Thyroid gland (tissue), 4 donors: ENCODE data around the gene GNG12. TPM values are rescaled to one million over a fixed set of nuclear protein-coding genes. Genes with fewer than 3 reads are reported as not detected.
A peak's percentile ranks its signal among the peaks of the same experiment; 100 is the strongest.

Experiments used
- DNase-seq, 2 donors: peaks; one replicate each; pipeline ENCODE4 v3.0.0-alpha.2; 2019
- H3K27ac ChIP-seq, 3 donors: fragments of 200-600 bp; sonication (generic); 1 replicate in 2 of 3; 2 replicates in 1 of 3; pipeline ENCODE4 v1.5.1; 2016 to 2019; ENCODE audit warnings: mild to moderate bottlenecking in 1 of 3, moderate library complexity in 1 of 3
- H3K27me3 ChIP-seq: fragments of 200-600 bp; sonication (generic); one replicate; pipeline ENCODE4 v1.5.1; 2019
- H3K36me3 ChIP-seq, 2 donors: fragments of 200-600 bp; sonication (generic); one replicate each; pipeline ENCODE4 v1.5.1; 2016 to 2019
- H3K4me1 ChIP-seq, 2 donors: fragments of 200-600 bp; sonication (generic); one replicate each; pipeline ENCODE4 v1.5.1; 2017 to 2019
- H3K4me3 ChIP-seq, 3 donors: fragments of 200-600 bp; sonication (generic); replicated peaks in 1 of 3; 1 replicate in 2 of 3; 2 replicates in 1 of 3; pipeline ENCODE4 v1.5.1; 2016; ENCODE audit warnings: mild to moderate bottlenecking in 1 of 3
- H3K9me3 ChIP-seq: fragments of 200-600 bp; sonication (generic); one replicate; pipeline ENCODE4 v1.5.1; 2017
- POLR2A ChIP-seq, 2 donors: fragments of 450-650 bp; IDR thresholded peaks; one replicate each; pipeline ENCODE4 v1.6.1; 2017; ENCODE audit warnings: antibody characterized with exemption in 2 of 2, mild to moderate bottlenecking in 2 of 2, moderate library complexity in 1 of 2
- WGBS, 2 donors: methylation state at CpG; one replicate each; pipeline ENCODE4 v1.1.5; 2017; 5-methylcytosine and 5-hydroxymethylcytosine counted together
- intact Hi-C: fragments of 100-400 bp; cut with DNase I; formaldehyde crosslinking; loops from one replicate; pipeline ENCODE4 v1.15.1; 2023
- total RNA-seq, 4 donors: library from RNA; depleted of rRNA; stranded (reverse); fragments of >200 nt; gene quantifications; one replicate each; pipeline ENCODE4 v1.2.3, GENCODE V29; 2016
- TF ChIP-seq, protein P1 (sequence below), 6 experiments: fragments of 200-600 bp in 3 of 6; fragments of 450-650 bp in 3 of 6; sonication (generic) in 3 of 6; IDR thresholded peaks; one replicate each; pipeline ENCODE4 v1.5.1; 2016 to 2019; ENCODE audit warnings: antibody characterized with exemption in 6 of 6, mild to moderate bottlenecking in 2 of 6, inconsistent platforms in 1 of 6, moderate library complexity in 1 of 6

Gene GNG12
- total RNA-seq, 4 donors from 2014 or later: 100 to 155 (median 127) TPM

- peak overlapping the region; percentile 16 to 55 (median 29) for H3K27ac ChIP-seq
- no peak for DNase-seq
- H3K9me3 ChIP-seq: no peaks in the 10 kb centered on the region
- peaks cover 32 to 58% of the 10 kb centered on the region in 2 donors for H3K4me1 ChIP-seq
- no peak for TF ChIP-seq POLR2A (IDR thresholded peaks at IDR 0.05)
- TF ChIP-seq, protein P1, sequence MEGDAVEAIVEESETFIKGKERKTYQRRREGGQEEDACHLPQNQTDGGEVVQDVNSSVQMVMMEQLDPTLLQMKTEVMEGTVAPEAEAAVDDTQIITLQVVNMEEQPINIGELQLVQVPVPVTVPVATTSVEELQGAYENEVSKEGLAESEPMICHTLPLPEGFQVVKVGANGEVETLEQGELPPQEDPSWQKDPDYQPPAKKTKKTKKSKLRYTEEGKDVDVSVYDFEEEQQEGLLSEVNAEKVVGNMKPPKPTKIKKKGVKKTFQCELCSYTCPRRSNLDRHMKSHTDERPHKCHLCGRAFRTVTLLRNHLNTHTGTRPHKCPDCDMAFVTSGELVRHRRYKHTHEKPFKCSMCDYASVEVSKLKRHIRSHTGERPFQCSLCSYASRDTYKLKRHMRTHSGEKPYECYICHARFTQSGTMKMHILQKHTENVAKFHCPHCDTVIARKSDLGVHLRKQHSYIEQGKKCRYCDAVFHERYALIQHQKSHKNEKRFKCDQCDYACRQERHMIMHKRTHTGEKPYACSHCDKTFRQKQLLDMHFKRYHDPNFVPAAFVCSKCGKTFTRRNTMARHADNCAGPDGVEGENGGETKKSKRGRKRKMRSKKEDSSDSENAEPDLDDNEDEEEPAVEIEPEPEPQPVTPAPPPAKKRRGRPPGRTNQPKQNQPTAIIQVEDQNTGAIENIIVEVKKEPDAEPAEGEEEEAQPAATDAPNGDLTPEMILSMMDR (IDR thresholded peaks at IDR 0.05): no peak
- no peaks in the 10 kb centered on the region for H3K36me3 ChIP-seq
- 64 to 79% methylated on average over 2 of the region's 2 CpGs for WGBS, 2 donors
- H3K4me3 ChIP-seq: no peak overlapping the region
- intact Hi-C loops: no loop called here
- H3K27me3 ChIP-seq: no peaks in the 10 kb centered on the region
These were observed 45.5 kb downstream of the GNG12 start for GRCh38 chr1:67787746-67788145.

GRCh38 chr1:67785847-67786753 is 47.2 kb downstream of the GNG12 start:
- no peak for DNase-seq
- Histone ChIP-seq H3K27ac (peak overlapping the region; percentile 10 to 31 (median 19)), H3K4me1 (peaks cover 21 to 41% of the 10 kb centered on the region in 2 donors), H3K27me3 (no peaks in the 10 kb centered on the region), H3K4me3 (no peak overlapping the region), H3K9me3 (no peaks in the 10 kb centered on the region), H3K36me3 (no peaks in the 10 kb centered on the region)
- no peak for TF ChIP-seq POLR2A (IDR thresholded peaks at IDR 0.05)
- TF ChIP-seq, protein P1 (IDR thresholded peaks at IDR 0.05): no peak
- intact Hi-C loops: no loop called here
- WGBS, 2 donors: 83 to 85% methylated on average over 4 of the region's 4 CpGs

- no peaks in the 10 kb centered on the region for H3K36me3 ChIP-seq
- WGBS, 2 donors: 92% methylated on average over 6 of the region's 6 CpGs
- H3K27ac ChIP-seq: no peak overlapping the region
- H3K27me3 ChIP-seq: no peaks in the 10 kb centered on the region
- H3K9me3 ChIP-seq: no peaks in the 10 kb centered on the region
- no peak for DNase-seq
- peaks cover 21 to 44% of the 10 kb centered on the region in 2 donors for H3K4me1 ChIP-seq
- intact Hi-C loops: no loop called here
- TF ChIP-seq POLR2A (IDR thresholded peaks at IDR 0.05): no peak
- TF ChIP-seq, protein P1 (IDR thresholded peaks at IDR 0.05): no peak
- no peak overlapping the region for H3K4me3 ChIP-seq
These were observed 48.6 kb downstream of the GNG12 start for GRCh38 chr1:67784545-67785186.

- TF ChIP-seq, protein P1 (IDR thresholded peaks at IDR 0.05): no peak
- TF ChIP-seq POLR2A (IDR thresholded peaks at IDR 0.05): no peak
- Histone ChIP-seq H3K27me3 (no peaks in the 10 kb centered on the region), H3K4me3 (no peak overlapping the region), H3K9me3 (no peaks in the 10 kb centered on the region), H3K4me1 (peaks cover 0 to 10% of the 10 kb centered on the region in 2 donors), H3K27ac (no peak overlapping the region), H3K36me3 (no peaks in the 10 kb centered on the region)
- no peak for DNase-seq
- intact Hi-C loops: no loop called here
- 83 to 94% methylated on average over 2 of the region's 2 CpGs for WGBS, 2 donors
These were observed 52.6 kb downstream of the GNG12 start for GRCh38 chr1:67780637-67781036.

- TF ChIP-seq POLR2A (IDR thresholded peaks at IDR 0.05): no peak
- TF ChIP-seq, protein P1 (IDR thresholded peaks at IDR 0.05): no peak
- intact Hi-C loops: loop anchor here (10.0 kb wide), 1 partner anchor 47 kb away; no protein-coding TSS in a partner anchor
- Histone ChIP-seq H3K4me1 (peaks cover 0 to 10% of the 10 kb centered on the region in 2 donors), H3K27me3 (no peaks in the 10 kb centered on the region), H3K4me3 (no peak overlapping the region), H3K9me3 (no peaks in the 10 kb centered on the region), H3K27ac (no peak overlapping the region), H3K36me3 (no peaks in the 10 kb centered on the region)
- 68 to 73% methylated on average over 4 of the region's 4 CpGs for WGBS, 2 donors
- no peak for DNase-seq
These were observed 55.8 kb downstream of the GNG12 start for GRCh38 chr1:67777440-67777839.
